WTC11 (cell line): ENCODE data around the gene RXRA. TPM values are rescaled to one million over a fixed set of nuclear protein-coding genes. Genes with fewer than 3 reads are reported as not detected.

ENCODE experiments used
- ATAC-seq: fragments of 200-7000 bp; cut with Tn5 transposase; 2 replicates; pipeline ENCODE4 v1.10.0; 2021; ENCODE audit warnings: mild to moderate bottlenecking, moderate library complexity
- CTCF ChIA-PET: fragments of 300-600 bp; sonication (Branson Sonifier 250); formaldehyde crosslinking; loops from one replicate; lab custom pipeline; 2021; ENCODE audit warnings: antibody characterized with exemption; lab: Charles Lee
- POLR2A ChIA-PET: fragments of 350-600 bp; sonication (Branson Sonifier 250); formaldehyde crosslinking; loops from one replicate; lab custom pipeline; 2021; ENCODE audit warnings: antibody characterized with exemption; lab: Charles Lee
- DNase-seq: peaks from one replicate; pipeline ENCODE4 v3.0.0; 2021; ENCODE audit warnings: low spot score
- H3K27ac Mint-ChIP-seq: 2 replicates; pipeline ENCODE4 v1.8.0; 2021; ENCODE audit warnings: mixed read lengths
- H3K27me3 Mint-ChIP-seq: 2 replicates; pipeline ENCODE4 v1.8.0; 2021; ENCODE audit warnings: low read depth, mild to moderate bottlenecking, moderate library complexity, mixed read lengths
- H3K36me3 Mint-ChIP-seq: 2 replicates; pipeline ENCODE4 v1.8.0; 2021; ENCODE audit warnings: mixed read lengths
- H3K4me1 Mint-ChIP-seq: 2 replicates; pipeline ENCODE4 v1.8.0; 2022; ENCODE audit warnings: mixed read lengths
- H3K4me3 Mint-ChIP-seq: 2 replicates; pipeline ENCODE4 v1.8.0; 2021; ENCODE audit warnings: mild to moderate bottlenecking, moderate library complexity, mixed read lengths
- H3K9me3 Mint-ChIP-seq: 2 replicates; pipeline ENCODE4 v1.8.0; 2021; ENCODE audit warnings: mixed read lengths
- ATF2 ChIP-seq: sonication (generic); formaldehyde crosslinking; IDR thresholded peaks from 2 replicates; pipeline ENCODE4 v1.8.1; 2022; ENCODE audit warnings: low read depth, missing genetic modification reagents, borderline replicate concordance
- ATF3 ChIP-seq: sonication (generic); formaldehyde crosslinking; conservative IDR thresholded peaks from 2 replicates; pipeline ENCODE4 v1.8.1; 2022; ENCODE audit warnings: mild to moderate bottlenecking, missing genetic modification reagents
- CDX4 ChIP-seq: fragments of 250-450 bp; sonication (Bioruptor Pico); IDR thresholded peaks from 2 replicates; pipeline ENCODE4 v1.9.0; 2021; ENCODE audit warnings: moderate library complexity, mild to moderate bottlenecking, inconsistent platforms, borderline replicate concordance
- CREM ChIP-seq: sonication (generic); formaldehyde crosslinking; IDR thresholded peaks from 2 replicates; pipeline ENCODE4 v1.8.1; 2022; ENCODE audit warnings: mild to moderate bottlenecking, missing genetic modification reagents, moderate library complexity
- CTCF ChIP-seq: fragments of 200-600 bp; IDR thresholded peaks from 2 replicates; pipeline ENCODE4 v1.8.0; 2022; ENCODE audit warnings: antibody characterized with exemption
- ERG ChIP-seq: fragments of 250-450 bp; sonication (Bioruptor Pico); IDR thresholded peaks from 2 replicates; pipeline ENCODE4 v1.8.0; 2021; ENCODE audit warnings: mild to moderate bottlenecking
- ETV6 ChIP-seq: sonication (generic); formaldehyde crosslinking; IDR thresholded peaks from 2 replicates; pipeline ENCODE4 v1.8.1; 2022; ENCODE audit warnings: mild to moderate bottlenecking, missing genetic modification reagents
- FOXP1 ChIP-seq: sonication (generic); formaldehyde crosslinking; IDR thresholded peaks from 2 replicates; pipeline ENCODE4 v1.8.0; 2022; ENCODE audit warnings: missing genetic modification reagents, mild to moderate bottlenecking, moderate library complexity, borderline replicate concordance
- GABPB1 ChIP-seq: sonication (generic); formaldehyde crosslinking; IDR thresholded peaks from 2 replicates; pipeline ENCODE4 v1.8.1; 2023; ENCODE audit warnings: mild to moderate bottlenecking, missing genetic modification reagents
- GTF2I ChIP-seq: fragments of 250-450 bp; sonication (Bioruptor Pico); conservative IDR thresholded peaks from 2 replicates; pipeline ENCODE4 v1.4.0; 2021; ENCODE audit warnings: mild to moderate bottlenecking
- KAT7 ChIP-seq: sonication (generic); formaldehyde crosslinking; IDR thresholded peaks from 2 replicates; pipeline ENCODE4 v1.8.1; 2023; ENCODE audit warnings: missing genetic modification reagents, mild to moderate bottlenecking, borderline replicate concordance
- MXD4 ChIP-seq: fragments of 250-450 bp; sonication (Bioruptor Pico); IDR thresholded peaks from 2 replicates; pipeline ENCODE4 v1.8.0; 2021; ENCODE audit warnings: mild to moderate bottlenecking, moderate library complexity, borderline replicate concordance
- MYBL2 ChIP-seq: sonication (generic); formaldehyde crosslinking; IDR thresholded peaks from 2 replicates; pipeline ENCODE4 v1.8.1; 2023; ENCODE audit warnings: mild to moderate bottlenecking, moderate library complexity, missing genetic modification reagents
- NFE2L1 ChIP-seq: sonication (generic); formaldehyde crosslinking; IDR thresholded peaks from 2 replicates; pipeline ENCODE4 v1.8.1; 2023; ENCODE audit warnings: missing genetic modification reagents
- PRDM15 ChIP-seq: sonication (generic); formaldehyde crosslinking; IDR thresholded peaks from 2 replicates; pipeline ENCODE4 v1.8.0; 2022; ENCODE audit warnings: missing genetic modification reagents
- SMAD3 ChIP-seq: sonication (generic); formaldehyde crosslinking; IDR thresholded peaks from 2 replicates; pipeline ENCODE4 v1.8.0; 2022; ENCODE audit warnings: missing genetic modification reagents, mild to moderate bottlenecking, borderline replicate concordance
- TEAD4 ChIP-seq: sonication (generic); formaldehyde crosslinking; IDR thresholded peaks from 2 replicates; pipeline ENCODE4 v1.8.0; 2022; ENCODE audit warnings: mild to moderate bottlenecking, missing genetic modification reagents
- USF2 ChIP-seq: sonication (generic); formaldehyde crosslinking; IDR thresholded peaks from 2 replicates; pipeline ENCODE4 v1.8.1; 2023; ENCODE audit warnings: mild to moderate bottlenecking, missing genetic modification reagents, moderate library complexity
- ZBTB43 ChIP-seq: sonication (generic); formaldehyde crosslinking; IDR thresholded peaks from 2 replicates; pipeline ENCODE4 v1.8.1; 2023; ENCODE audit warnings: mild to moderate bottlenecking, missing genetic modification reagents
- ZMAT4 ChIP-seq: fragments of 250-450 bp; sonication (Bioruptor Pico); IDR thresholded peaks from 2 replicates; pipeline ENCODE4 v1.9.0; 2021; ENCODE audit warnings: mild to moderate bottlenecking
- ZNF121 ChIP-seq: sonication (generic); formaldehyde crosslinking; IDR thresholded peaks from 2 replicates; pipeline ENCODE4 v1.8.0; 2023; ENCODE audit warnings: missing genetic modification reagents
- ZNF232 ChIP-seq: sonication (generic); formaldehyde crosslinking; IDR thresholded peaks from 2 replicates; pipeline ENCODE4 v1.8.0; 2022; ENCODE audit warnings: mild to moderate bottlenecking, missing genetic modification reagents
- ZNF416 ChIP-seq: fragments of 250-450 bp; sonication (Bioruptor Pico); IDR thresholded peaks from 2 replicates; pipeline ENCODE4 v1.9.0; 2021; ENCODE audit warnings: mild to moderate bottlenecking, inconsistent platforms
- total RNA-seq: library from RNA; stranded (reverse); gene quantifications from 3 replicates; pipeline ENCODE4 v1.2.3, GENCODE V29; 2021

Gene RXRA
- total RNA-seq, 1 experiment from 2014 or later, result 27.5 TPM

GRCh38 chr9:134339183-134339806, 13.0 kb downstream of the RXRA start:
- no peaks in the 10 kb centered on the region for H3K27me3 Mint-ChIP-seq
- no peaks in the 10 kb centered on the region for H3K9me3 Mint-ChIP-seq
- TF ChIP-seq ERG (CRISPR knock-in tag) (no peak), CTCF (no peak), GABPB1 (no peak), MYBL2 (CRISPR knock-in tag) (no peak), KAT7 (CRISPR knock-in tag) (no peak), ZNF121 (CRISPR knock-in tag) (no peak), ZMAT4 (no peak), ZBTB43 (CRISPR knock-in tag) (no peak), TEAD4 (CRISPR knock-in tag) (no peak), ETV6 (CRISPR knock-in tag) (no peak), NFE2L1 (CRISPR knock-in tag) (no peak), CDX4 (CRISPR knock-in tag) (no peak), FOXP1 (CRISPR knock-in tag) (no peak), MXD4 (CRISPR knock-in tag) (no peak), PRDM15 (CRISPR knock-in tag) (no peak)
- TF ChIP-seq, all 79 proteins: peak for 0
- ChIA-PET CTCF (no interaction called here), POLR2A (no interaction called here)
- H3K27ac Mint-ChIP-seq, result no peak overlapping the region
- no peaks in the 10 kb centered on the region for H3K36me3 Mint-ChIP-seq
- DNase-seq (no peak), ATAC-seq (no peak)
- H3K4me1 Mint-ChIP-seq, result peaks cover 6% of the 10 kb centered on the region; the same call in 1 of the 2 replicates
- H3K4me3 Mint-ChIP-seq, result no peak overlapping the region

- Mint-ChIP-seq H3K4me3 (no peak overlapping the region), H3K27me3 (no peaks in the 10 kb centered on the region), H3K4me1 (peaks cover 6% of the 10 kb centered on the region; the same call in 1 of the 2 replicates), H3K9me3 (no peaks in the 10 kb centered on the region), H3K27ac (peak overlapping the region; percentile 91), H3K36me3 (no peaks in the 10 kb centered on the region)
- CTCF ChIA-PET, result interaction anchor here (0.7 kb wide), 1 partner anchor 57 kb away, joined by 3 read pairs; no protein-coding TSS in a partner anchor
- POLR2A ChIA-PET, result no interaction called here
- ATAC-seq, result no peak
- DNase-seq, result no peak
- no peak for TF ChIP-seq ZNF416
- TF ChIP-seq ZNF232 (CRISPR knock-in tag), result no peak
- no peak for TF ChIP-seq ATF2 (CRISPR knock-in tag)
- TF ChIP-seq ATF3, result no peak
- no peak for TF ChIP-seq USF2 (CRISPR knock-in tag)
- no peak for TF ChIP-seq GTF2I (CRISPR knock-in tag)
- TF ChIP-seq MYBL2 (CRISPR knock-in tag), result no peak
- TF ChIP-seq CREM (CRISPR knock-in tag), result no peak
- TF ChIP-seq SMAD3 (CRISPR knock-in tag), result no peak
Measured at GRCh38 chr9:134340475-134341160, 14.4 kb downstream of the RXRA start.
